Measurements from ENCODE around the gene LEPR.
"Not testable (repeated sequence)": the region's sequence is repeated elsewhere in the genome, so short reads cannot be mapped to it uniquely, and the experiment has no call there.

LEPR gene

GRCh38 chr1:65449214-65449823 is 28.9 kb downstream of the LEPR start:
- Histone ChIP-seq H3K36me3 (no peaks in the 10 kb centered on the region), H3K27me3 (no peaks in the 10 kb centered on the region), H3K4me1 (ENCODE audit: control insufficient read depth in 1 of 2, insufficient read depth in 1 of 2, low read depth in 1 of 2, low read length in 1 of 2) (no peaks in the 10 kb centered on the region), H3K27ac (no peak overlapping the region), H3K9me3 (no peaks in the 10 kb centered on the region), H3K4me3 (ENCODE audit: low read depth in 1 of 2, low read length in 1 of 2) (no peak overlapping the region)
- TF ChIP-seq CTCF (IDR thresholded peaks at IDR 0.05): no peak

GRCh38 chr1:65455678-65456077 is 35.2 kb downstream of the LEPR start:
- not testable (repeated sequence) for H3K27ac ChIP-seq; H3K36me3 ChIP-seq; H3K27me3 ChIP-seq; H3K4me1 ChIP-seq (ENCODE audit: control insufficient read depth in 1 of 2, insufficient read depth in 1 of 2, low read depth in 1 of 2, low read length in 1 of 2); H3K9me3 ChIP-seq; H3K4me3 ChIP-seq (ENCODE audit: low read depth in 1 of 2, low read length in 1 of 2)

- Histone ChIP-seq H3K4me1 (ENCODE audit: control insufficient read depth in 1 of 2, insufficient read depth in 1 of 2, low read depth in 1 of 2, low read length in 1 of 2) (no peaks in the 10 kb centered on the region), H3K27me3 (no peaks in the 10 kb centered on the region), H3K9me3 (no peaks in the 10 kb centered on the region), H3K4me3 (ENCODE audit: low read depth in 1 of 2, low read length in 1 of 2) (no peak overlapping the region), H3K36me3 (no peaks in the 10 kb centered on the region), H3K27ac (no peak overlapping the region)
- no peak for TF ChIP-seq CTCF (IDR thresholded peaks at IDR 0.05)
Measured at GRCh38 chr1:65456481-65456880, 36.0 kb downstream of the LEPR start.

GRCh38 chr1:65457868-65458267 is 37.4 kb downstream of the LEPR start:
- no peaks in the 10 kb centered on the region for H3K36me3 ChIP-seq
- no peaks in the 10 kb centered on the region for H3K27me3 ChIP-seq
- H3K27ac ChIP-seq: no peak overlapping the region
- TF ChIP-seq CTCF (IDR thresholded peaks at IDR 0.05): no peak
- H3K4me3 ChIP-seq (ENCODE audit: low read depth in 1 of 2, low read length in 1 of 2): no peak overlapping the region
- no peaks in the 10 kb centered on the region for H3K4me1 ChIP-seq (ENCODE audit: control insufficient read depth in 1 of 2, insufficient read depth in 1 of 2, low read depth in 1 of 2, low read length in 1 of 2)
- H3K9me3 ChIP-seq: no peaks in the 10 kb centered on the region

- TF ChIP-seq CTCF (IDR thresholded peaks at IDR 0.05): no peak
- no peak overlapping the region for H3K27ac ChIP-seq
- no peaks in the 10 kb centered on the region for H3K36me3 ChIP-seq
- no peaks in the 10 kb centered on the region for H3K4me1 ChIP-seq (ENCODE audit: control insufficient read depth in 1 of 2, insufficient read depth in 1 of 2, low read depth in 1 of 2, low read length in 1 of 2)
- H3K4me3 ChIP-seq (ENCODE audit: low read depth in 1 of 2, low read length in 1 of 2): no peak overlapping the region
- no peaks in the 10 kb centered on the region for H3K27me3 ChIP-seq
- no peaks in the 10 kb centered on the region for H3K9me3 ChIP-seq
Measured at GRCh38 chr1:65458730-65459396, 38.4 kb downstream of the LEPR start.

- H3K36me3 ChIP-seq: no peaks in the 10 kb centered on the region
- H3K27ac ChIP-seq: no peak overlapping the region
- no peaks in the 10 kb centered on the region for H3K9me3 ChIP-seq
- no peak overlapping the region for H3K4me3 ChIP-seq (ENCODE audit: low read depth in 1 of 2, low read length in 1 of 2)
- no peak for TF ChIP-seq CTCF (IDR thresholded peaks at IDR 0.05)
- H3K27me3 ChIP-seq: no peaks in the 10 kb centered on the region
- H3K4me1 ChIP-seq (ENCODE audit: control insufficient read depth in 1 of 2, insufficient read depth in 1 of 2, low read depth in 1 of 2, low read length in 1 of 2): no peaks in the 10 kb centered on the region
Measured at GRCh38 chr1:65459397-65459768, 38.9 kb downstream of the LEPR start.

GRCh38 chr1:65465837-65466236 is 45.4 kb downstream of the LEPR start:
- not testable (repeated sequence) for H3K27ac ChIP-seq; H3K9me3 ChIP-seq; H3K4me1 ChIP-seq (ENCODE audit: control insufficient read depth in 1 of 2, insufficient read depth in 1 of 2, low read depth in 1 of 2, low read length in 1 of 2); H3K27me3 ChIP-seq; H3K36me3 ChIP-seq; H3K4me3 ChIP-seq (ENCODE audit: low read depth in 1 of 2, low read length in 1 of 2)

Measured in neutrophil (primary cell).